ENCODE data around the gene TGFB2. TPM values are rescaled to one million over a fixed set of nuclear protein-coding genes. Genes with fewer than 3 reads are reported as not detected.

TGFB2 gene
- total and polyA plus RNA-seq, 2 donors (not counting 1 experiment from before 2014, with no cell fraction given): 0.55 to 0.76 TPM

GRCh38 chr1:218401441-218401997, 56.4 kb downstream of the TGFB2 start:
- H3K9me3 Mint-ChIP-seq (ENCODE audit: insufficient read depth): no peaks in the 10 kb centered on the region
- Histone ChIP-seq H3K4me1 (ENCODE audit: control insufficient read depth in 2 of 2, insufficient read depth in 2 of 2, low read length in 2 of 2) (no peaks in the 10 kb centered on the region), H3K79me2 (ENCODE audit: control insufficient read depth, insufficient read depth, low read length) (no peaks in the 10 kb centered on the region), H3K9me3 (ENCODE audit: control extremely low read depth in 1 of 3, control insufficient read depth in 2 of 3, insufficient read depth in 1 of 3, low read length in 2 of 3) (no peaks in the 10 kb centered on the region), H3K4me2 (replicated peaks; ENCODE audit: low read depth, low read length, poor library complexity, severe bottlenecking) (no peak overlapping the region), H3K4me3 (ENCODE audit: control extremely low read depth in 1 of 5, extremely low read depth in 1 of 5, insufficient read depth in 1 of 5, low read depth in 2 of 5, low read length in 4 of 5) (no peak overlapping the region), H3K9ac (ENCODE audit: low read length) (no peak overlapping the region), H3K27me3 (replicated peaks in 1 of 4; ENCODE audit: control extremely low read depth in 1 of 4, control insufficient read depth in 3 of 4, insufficient read depth in 4 of 4, low read length in 3 of 4) (no peaks in the 10 kb centered on the region), H3K36me3 (replicated peaks in 1 of 2; ENCODE audit: control extremely low read depth in 1 of 2, control insufficient read depth in 1 of 2, extremely low read depth in 1 of 2, insufficient read depth in 2 of 2, low read length in 1 of 2) (no peaks in the 10 kb centered on the region), H3K27ac (ENCODE audit: low read length in 2 of 2) (no peak overlapping the region), H4K20me1 (ENCODE audit: control insufficient read depth, insufficient read depth, low read length, poor library complexity, severe bottlenecking) (no peaks in the 10 kb centered on the region), H2AFZ (ENCODE audit: insufficient read depth, low read depth, low read length, poor library complexity, severe bottlenecking) (no peak overlapping the region)
- intact Hi-C loops (cut with micrococcal nuclease): no loop called here
- H3K4me3 Mint-ChIP-seq: no peak overlapping the region
- no peak for ATAC-seq (ENCODE audit: low read depth)
- no peak overlapping the region for H3K27ac Mint-ChIP-seq
- TF ChIP-seq EZH2 (IDR thresholded peaks at IDR 0.05; ENCODE audit: borderline replicate concordance, insufficient read depth, low read depth, low read length, poor library complexity, severe bottlenecking) (no peak), CTCF (IDR thresholded peaks at IDR 0.05) (no peak)
- POLR2A ChIA-PET: no interaction called here
- DNase-seq: no peak
- H3K27me3 Mint-ChIP-seq: peaks cover 2% of the 10 kb centered on the region
- no peaks in the 10 kb centered on the region for H3K4me1 Mint-ChIP-seq
- 88% methylated on average over 9 of the region's 12 CpGs for WGBS (ENCODE audit: insufficient coverage)
- CTCF ChIA-PET: no interaction called here

- ATAC-seq (ENCODE audit: low read depth): no peak
- POLR2A ChIA-PET: no interaction called here
- no peak overlapping the region for H3K27ac Mint-ChIP-seq
- H4K20me1 ChIP-seq (ENCODE audit: control insufficient read depth, insufficient read depth, low read length, poor library complexity, severe bottlenecking): no peaks in the 10 kb centered on the region
- H3K4me1 Mint-ChIP-seq: no peaks in the 10 kb centered on the region
- H3K9ac ChIP-seq (ENCODE audit: low read length): no peak overlapping the region
- no peak overlapping the region for H3K4me2 ChIP-seq (replicated peaks; ENCODE audit: low read depth, low read length, poor library complexity, severe bottlenecking)
- H3K27ac ChIP-seq (ENCODE audit: low read length in 2 of 2): no peak overlapping the region
- no peak overlapping the region for H3K4me3 ChIP-seq (ENCODE audit: control extremely low read depth in 1 of 5, extremely low read depth in 1 of 5, insufficient read depth in 1 of 5, low read depth in 2 of 5, low read length in 4 of 5)
- H3K9me3 Mint-ChIP-seq (ENCODE audit: insufficient read depth): no peaks in the 10 kb centered on the region
- no peak for DNase-seq
- intact Hi-C loops (cut with micrococcal nuclease): no loop called here
- H3K9me3 ChIP-seq (ENCODE audit: control extremely low read depth in 1 of 3, control insufficient read depth in 2 of 3, insufficient read depth in 1 of 3, low read length in 2 of 3): no peaks in the 10 kb centered on the region
- CTCF ChIA-PET: no interaction called here
- TF ChIP-seq EZH2 (IDR thresholded peaks at IDR 0.05; ENCODE audit: borderline replicate concordance, insufficient read depth, low read depth, low read length, poor library complexity, severe bottlenecking) (no peak), CTCF (IDR thresholded peaks at IDR 0.05) (no peak)
- no peak overlapping the region for H2AFZ ChIP-seq (ENCODE audit: insufficient read depth, low read depth, low read length, poor library complexity, severe bottlenecking)
- 81% methylated on average over 4 of the region's 8 CpGs for WGBS (ENCODE audit: insufficient coverage)
- H3K27me3 Mint-ChIP-seq: peaks cover 2% of the 10 kb centered on the region
- no peaks in the 10 kb centered on the region for H3K27me3 ChIP-seq (replicated peaks in 1 of 4; ENCODE audit: control extremely low read depth in 1 of 4, control insufficient read depth in 3 of 4, insufficient read depth in 4 of 4, low read length in 3 of 4)
- H3K4me3 Mint-ChIP-seq: no peak overlapping the region
- H3K36me3 ChIP-seq (replicated peaks in 1 of 2; ENCODE audit: control extremely low read depth in 1 of 2, control insufficient read depth in 1 of 2, extremely low read depth in 1 of 2, insufficient read depth in 2 of 2, low read length in 1 of 2): no peaks in the 10 kb centered on the region
- no peaks in the 10 kb centered on the region for H3K4me1 ChIP-seq (ENCODE audit: control insufficient read depth in 2 of 2, insufficient read depth in 2 of 2, low read length in 2 of 2)
- no peaks in the 10 kb centered on the region for H3K79me2 ChIP-seq (ENCODE audit: control insufficient read depth, insufficient read depth, low read length)
Measured at GRCh38 chr1:218401998-218402785, 57.1 kb downstream of the TGFB2 start.
